NCI-H748 (cell line): ENCODE data around the gene TMEM74B.

Source experiments
- DNase-seq: peaks from one replicate; lab custom pipeline; 2025; ENCODE audit not compliant: unreplicated experiment; lab: John Stamatoyannopoulos, UW

The TMEM74B gene

GRCh38 chr20:1146957-1147356 lies 37.8 kb downstream of the TMEM74B start:
- DNase-seq: no peak

- no peak for DNase-seq
Observed at GRCh38 chr20:1144401-1145172, 40.2 kb downstream of the TMEM74B start.

DNA sequence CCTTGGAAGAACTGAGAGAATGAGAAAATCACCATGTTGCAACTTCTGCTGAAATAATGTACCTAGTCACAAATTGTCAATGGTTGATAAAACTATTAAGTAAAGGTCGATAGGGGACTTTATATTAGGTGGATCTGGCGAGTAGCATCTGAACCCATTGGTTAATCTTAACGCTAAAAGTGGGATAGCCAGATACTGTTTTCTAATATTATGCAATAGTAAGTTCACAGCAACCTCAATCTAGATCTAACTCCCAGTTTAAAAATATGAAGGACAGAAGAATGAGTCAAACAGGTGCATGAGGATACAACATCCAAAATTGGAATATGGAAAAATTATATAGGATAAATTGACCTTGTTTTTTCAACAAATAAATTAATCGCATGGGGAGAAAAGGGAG lies 47.5 kb downstream of the TMEM74B start:
- no peak for DNase-seq

GRCh38 chr20:1134836-1135235 lies 49.9 kb downstream of the TMEM74B start:
- DNase-seq: no peak

DNA sequence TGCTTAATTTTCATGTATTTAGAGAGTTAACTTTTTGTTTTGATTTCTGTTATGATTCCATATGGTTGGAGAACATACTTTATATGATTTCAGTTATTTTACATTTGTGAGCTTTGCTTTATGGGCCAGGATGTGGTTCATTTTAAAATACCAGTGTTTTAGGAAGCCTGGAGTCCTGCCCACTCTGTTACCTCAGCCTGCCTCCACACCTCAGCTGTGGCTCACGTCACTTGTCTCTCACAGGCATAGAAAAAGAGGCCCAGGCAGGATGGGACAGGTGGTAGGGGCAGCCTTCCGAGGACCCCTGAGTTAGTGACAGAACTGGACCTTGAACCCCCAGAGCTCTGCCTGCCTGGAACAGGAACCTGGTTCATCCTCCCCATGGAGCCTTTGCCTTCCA lies 50.4 kb downstream of the TMEM74B start:
- DNase-seq: no peak

GRCh38 chr20:1131354-1131753 lies 53.4 kb downstream of the TMEM74B start:
- DNase-seq: no peak

DNA sequence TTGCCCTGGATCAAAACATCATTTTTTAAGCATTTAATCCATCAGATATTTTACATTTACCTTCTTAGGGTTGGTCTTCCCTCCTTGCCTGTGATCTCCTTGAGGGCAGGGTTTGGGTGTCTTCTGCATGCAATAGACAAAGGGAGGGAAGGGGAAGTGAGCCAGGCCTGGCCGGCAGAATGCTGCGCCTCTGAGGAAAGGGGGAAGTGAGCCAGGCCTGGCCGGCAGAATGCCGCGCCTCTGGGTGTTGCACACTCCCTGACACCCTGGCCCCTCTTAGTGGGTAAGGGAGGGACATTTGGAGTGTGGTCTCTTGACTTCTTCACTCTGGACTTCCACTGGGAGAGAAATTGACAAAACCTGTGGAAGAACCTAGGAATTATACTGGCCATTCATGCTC lies 53.9 kb downstream of the TMEM74B start:
- no peak for DNase-seq
